DMS53 treated with DMSO at 0.1 percent for 48 hours (cell line): ENCODE measurements around the gene FCHSD2.
"Not testable (repeated sequence)": the region's sequence is repeated elsewhere in the genome, so short reads cannot be mapped to it uniquely, and the experiment has no call there.

ENCODE experiments used
- DNase-seq: peaks from one replicate; lab custom pipeline; 2025; ENCODE audit not compliant: unreplicated experiment; lab: John Stamatoyannopoulos, UW

Gene FCHSD2

DNA sequence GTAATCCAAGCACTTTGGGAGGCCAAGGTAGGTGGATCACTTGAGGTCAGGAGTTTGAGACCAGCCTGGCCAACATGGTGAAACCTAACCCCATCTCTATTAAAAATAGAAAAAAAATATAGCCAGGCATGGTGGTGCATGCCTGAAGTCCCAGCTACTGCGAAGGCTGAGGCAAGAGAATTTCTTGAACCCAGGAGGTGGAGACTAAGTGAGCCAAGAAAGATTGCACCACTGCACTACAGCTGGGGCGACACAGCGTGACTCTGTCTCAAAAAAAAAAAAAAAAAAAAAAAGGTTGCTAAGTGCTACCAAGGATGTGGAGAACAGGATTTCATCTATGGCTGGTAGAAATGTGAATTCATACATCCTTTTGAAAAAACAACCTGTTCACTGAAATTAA lies 291.3 kb downstream of the FCHSD2 start:
- DNase-seq = no peak

DNA sequence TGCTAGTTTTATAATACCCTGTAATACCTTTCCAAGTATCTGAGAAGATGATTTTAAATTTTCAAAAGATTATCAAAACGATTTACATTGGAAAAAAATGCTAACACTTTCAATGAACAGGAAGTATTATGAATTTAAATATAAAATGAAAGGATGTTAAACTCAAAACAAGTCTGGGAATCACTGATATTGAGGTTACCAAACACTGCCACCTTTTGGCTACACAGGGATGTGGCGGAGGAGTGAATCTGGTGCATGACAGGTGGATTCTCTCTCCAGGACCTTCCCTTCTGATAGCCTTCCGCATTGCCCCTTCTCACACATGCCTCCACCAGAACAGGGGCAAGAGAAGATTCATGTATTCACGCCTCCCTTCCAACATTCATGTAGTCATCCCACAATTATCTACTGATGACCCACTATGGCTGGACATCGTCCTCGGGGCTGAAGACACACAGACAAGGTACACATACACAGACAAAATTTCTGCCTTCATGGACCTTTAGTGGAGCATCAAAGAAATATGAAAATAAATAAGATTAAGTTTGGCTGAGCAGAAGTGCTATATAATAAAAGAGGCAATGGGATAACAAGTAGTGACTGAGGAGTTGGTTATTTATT lies 293.2 kb downstream of the FCHSD2 start:
- peak; percentile 81 for DNase-seq

DNA sequence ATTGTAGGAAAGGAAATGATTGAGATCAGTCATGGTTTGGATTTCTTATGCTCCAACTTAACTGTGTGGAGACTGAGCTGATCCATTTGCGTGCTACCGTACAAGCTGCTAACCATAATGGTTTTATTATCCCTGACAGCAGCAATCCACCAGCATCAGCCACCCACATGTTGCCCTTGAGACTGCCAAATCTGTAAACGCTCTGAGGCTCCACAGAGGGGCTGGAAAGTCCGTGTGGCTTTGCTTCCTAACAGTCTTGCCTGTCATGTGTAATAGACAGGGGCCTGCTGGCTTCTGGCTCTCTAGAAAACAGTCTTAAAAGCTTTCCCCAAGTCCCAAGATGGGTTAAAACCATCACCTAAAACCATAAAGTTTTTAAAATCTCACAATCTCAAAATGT lies 297.8 kb downstream of the FCHSD2 start:
- DNase-seq = no peak

DNA sequence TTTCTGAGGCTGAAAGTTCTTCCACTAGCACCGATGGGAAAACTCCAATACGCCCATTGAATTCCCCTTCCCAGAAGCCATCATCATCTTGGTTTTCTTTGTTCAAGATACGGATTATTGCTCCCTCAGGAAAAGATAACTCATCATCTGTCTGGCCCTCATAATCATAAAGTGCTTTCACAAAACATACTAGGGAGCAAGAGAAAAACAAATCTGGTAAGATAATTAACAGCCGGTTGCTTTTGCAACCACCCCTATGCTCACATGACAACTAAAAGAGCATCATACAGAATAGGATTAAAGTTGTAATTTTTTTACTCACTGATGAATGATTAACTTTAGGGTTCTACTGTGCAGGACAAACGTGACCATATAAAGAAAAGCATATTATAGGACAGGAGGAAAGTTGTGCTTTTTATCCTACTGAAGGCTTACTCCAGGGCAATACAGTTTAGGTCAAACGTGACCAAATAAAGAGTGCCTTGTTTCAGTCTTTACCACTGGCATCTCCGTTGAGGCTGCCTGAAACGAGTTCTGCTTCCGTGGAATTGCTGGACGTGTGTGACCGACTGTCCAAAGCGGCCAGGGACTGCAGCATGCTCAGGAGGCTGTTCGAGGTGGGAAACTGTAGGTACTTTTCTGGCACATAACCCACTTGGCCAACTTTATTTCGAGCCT lies 299.3 kb downstream of the FCHSD2 start:
- no peak for DNase-seq

DNA sequence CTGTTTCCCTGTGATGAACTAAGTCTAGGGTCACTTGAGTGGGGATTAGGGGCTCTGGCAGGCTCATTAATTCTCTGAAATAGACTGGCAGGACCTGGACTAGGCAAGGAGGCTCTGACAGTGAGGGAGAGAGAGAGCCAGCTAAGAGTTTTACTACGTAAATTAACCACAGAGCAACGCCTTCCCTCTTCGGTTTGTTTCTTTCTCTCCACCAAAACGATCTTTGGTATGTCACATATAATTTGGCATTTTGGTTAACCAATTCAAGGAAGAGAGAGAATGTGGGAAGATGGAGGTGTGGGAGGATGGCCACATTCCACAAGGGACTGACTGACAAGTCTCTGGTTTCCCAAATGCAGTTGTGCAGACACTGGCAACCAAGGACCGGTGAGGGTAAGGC lies 300.0 kb downstream of the FCHSD2 start:
- DNase-seq = no peak

DNA sequence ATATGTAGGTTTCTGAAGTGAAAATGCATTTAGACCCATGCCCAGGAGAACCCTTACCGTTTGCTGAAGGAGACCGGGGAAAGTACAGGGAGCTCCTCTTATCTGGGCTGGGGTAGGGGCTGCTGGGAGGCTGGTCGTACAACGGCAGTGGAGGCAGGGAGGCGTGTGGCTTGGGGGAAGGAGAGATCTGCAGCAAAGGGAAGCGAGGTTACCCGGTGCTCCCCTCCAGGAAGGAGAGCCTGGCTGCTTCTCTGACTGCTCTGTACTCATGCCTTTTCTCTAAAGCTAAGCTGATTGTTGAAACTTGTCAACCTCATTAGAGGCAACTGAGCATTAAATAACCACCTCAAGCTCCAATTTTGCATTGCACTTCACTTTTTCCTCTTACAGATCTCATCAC lies 300.7 kb downstream of the FCHSD2 start:
- DNase-seq = no peak

DNA sequence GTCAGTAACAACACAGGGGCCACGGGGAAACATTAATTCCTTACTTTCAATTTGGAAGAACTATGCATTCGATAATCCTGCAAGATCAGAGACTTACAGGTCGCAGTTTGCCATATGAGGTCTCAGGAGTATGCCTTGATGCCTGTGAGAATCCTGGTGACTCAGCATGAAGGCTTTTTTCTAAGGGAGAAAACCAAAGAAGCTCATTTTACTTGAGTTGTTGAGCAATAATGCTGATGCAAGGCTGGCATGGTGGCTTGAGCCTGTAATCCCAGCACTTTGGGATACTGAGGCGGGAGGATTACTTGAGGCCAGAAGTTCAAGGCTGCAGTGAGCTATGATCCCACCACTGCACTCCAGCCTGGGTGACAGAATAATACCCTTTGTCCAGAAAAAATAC lies 301.3 kb downstream of the FCHSD2 start:
- no peak for DNase-seq

DNA sequence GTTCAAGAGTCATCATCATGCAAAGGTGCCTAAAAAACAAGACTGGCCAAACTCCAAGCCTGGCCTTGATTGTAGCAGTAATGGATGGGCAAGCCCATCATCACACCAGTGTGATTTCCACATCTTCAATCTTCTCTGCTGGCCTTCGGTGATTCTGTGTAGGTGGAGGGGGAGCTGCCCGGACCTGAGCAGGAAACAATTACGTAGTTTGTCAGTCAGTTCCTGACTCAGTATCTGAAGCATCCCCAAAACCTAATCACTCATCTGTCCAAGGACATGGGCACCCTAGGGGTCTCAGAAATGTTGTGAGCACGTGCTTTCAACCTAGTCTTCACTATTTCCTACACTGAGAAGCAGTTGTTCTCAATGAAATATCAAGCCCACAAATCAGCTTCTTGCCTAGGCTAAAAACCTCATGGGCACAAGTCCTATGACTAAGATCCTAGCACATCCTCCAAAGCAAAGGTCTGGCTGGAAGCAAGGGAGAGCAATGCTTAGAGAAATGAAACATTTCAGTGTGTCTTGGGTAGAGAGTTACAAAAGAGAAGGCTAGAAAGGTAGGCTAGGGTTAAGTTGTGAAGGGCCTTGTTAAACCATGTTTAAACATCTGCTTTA lies 303.3 kb downstream of the FCHSD2 start:
- DNase-seq = no peak

DNA sequence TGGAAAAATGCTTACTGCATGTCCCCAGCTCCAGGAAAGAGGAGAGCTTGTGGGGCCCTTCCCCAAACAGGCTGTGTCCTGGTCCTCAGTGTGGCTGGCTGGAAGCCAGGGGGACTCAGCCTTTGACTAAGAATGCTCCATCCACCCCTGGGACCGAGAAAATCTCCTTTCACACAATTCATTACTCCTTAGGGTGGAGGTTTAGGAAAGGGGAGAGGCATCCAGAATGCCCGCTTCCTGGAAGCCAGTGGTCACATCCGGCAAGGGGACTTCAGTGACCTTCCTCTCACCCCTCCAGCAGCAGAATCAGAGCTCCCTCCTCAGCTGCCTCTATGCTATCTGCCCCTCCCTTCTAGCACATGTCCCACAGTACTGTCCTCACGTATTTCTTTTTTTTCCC lies 306.0 kb downstream of the FCHSD2 start:
- DNase-seq = no peak

DNA sequence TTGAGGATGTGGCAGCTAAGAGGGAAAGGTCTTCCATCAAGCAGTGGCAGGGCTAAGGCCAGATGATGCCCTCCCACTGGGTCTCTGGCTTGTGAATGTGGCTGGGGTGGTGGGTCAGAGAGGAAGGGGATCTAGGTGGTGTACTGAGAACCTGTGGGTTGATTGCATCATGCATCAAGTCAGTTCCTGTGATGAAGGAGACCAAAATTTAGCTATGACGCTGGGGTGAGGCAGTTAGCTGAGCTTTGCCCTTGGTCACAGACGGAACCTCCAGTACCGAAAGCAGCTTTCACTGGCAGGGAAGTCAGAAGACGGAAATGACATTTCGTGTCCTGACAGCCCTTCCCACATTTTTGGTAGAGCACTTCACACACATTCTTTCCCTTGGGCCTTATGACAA lies 307.2 kb downstream of the FCHSD2 start:
- no peak for DNase-seq

DNA sequence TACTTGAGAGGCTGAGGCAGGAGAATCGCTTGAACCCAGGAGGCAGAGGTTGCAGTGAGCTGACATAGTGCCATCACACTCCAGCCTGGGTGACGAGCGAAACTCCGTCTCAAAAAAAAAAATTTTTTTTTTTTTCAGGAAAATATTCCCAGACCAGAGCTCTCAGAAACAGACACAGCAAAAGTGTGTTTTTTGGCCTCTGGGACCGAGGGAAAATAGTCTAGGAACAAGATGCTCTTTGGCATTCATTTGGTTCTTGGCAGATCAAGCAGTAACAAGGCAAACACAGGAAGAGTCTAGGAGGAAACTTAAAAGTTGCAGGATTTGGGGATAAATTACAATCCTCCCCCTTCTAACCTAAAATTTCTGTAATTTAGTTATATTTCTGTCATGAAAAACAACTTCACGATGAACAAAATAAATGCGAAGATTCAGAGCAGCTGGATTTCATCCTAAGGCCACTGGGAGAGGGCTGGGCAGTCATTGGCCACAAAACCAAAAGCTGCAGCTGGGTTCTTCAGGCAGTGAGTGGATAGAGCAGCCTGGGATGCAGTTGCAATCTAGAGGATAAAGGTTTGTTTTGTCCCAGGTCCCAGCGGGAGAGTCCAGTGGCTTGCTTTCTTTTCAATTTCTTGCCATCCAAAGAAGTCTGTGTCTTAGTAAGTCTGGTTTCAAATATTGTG lies 308.2 kb downstream of the FCHSD2 start:
- DNase-seq = no peak

DNA sequence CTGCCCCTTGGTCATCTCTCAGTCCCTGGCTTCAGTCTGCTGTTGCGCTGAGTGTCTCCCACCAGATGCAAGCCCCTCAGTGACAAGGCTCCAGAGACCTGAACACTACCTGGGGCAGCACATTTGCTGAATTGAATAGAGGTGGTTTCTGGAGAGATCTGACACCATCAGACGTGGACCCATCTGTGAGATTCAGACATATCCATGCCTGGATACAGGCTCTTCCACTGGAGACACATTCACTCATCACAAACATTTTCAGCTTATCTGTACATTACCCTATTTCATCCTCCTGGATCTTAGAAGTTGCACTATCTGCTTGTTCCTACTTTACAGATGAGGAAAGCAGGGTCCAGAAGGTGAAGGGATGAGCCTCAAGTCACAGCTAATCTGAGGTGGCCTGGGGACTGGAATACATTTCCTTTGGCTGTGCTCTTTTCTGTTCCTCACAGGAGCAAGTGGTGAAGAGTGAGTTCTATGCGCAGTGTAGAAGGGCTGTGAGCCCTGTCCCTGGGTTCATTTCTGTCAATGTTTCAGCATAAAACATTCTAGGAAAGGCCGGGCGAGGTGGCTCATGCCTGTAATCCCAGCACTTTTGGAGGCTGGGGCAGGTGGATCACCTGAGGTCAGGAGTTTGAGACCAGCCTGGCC lies 308.9 kb downstream of the FCHSD2 start:
- no peak for DNase-seq

DNA sequence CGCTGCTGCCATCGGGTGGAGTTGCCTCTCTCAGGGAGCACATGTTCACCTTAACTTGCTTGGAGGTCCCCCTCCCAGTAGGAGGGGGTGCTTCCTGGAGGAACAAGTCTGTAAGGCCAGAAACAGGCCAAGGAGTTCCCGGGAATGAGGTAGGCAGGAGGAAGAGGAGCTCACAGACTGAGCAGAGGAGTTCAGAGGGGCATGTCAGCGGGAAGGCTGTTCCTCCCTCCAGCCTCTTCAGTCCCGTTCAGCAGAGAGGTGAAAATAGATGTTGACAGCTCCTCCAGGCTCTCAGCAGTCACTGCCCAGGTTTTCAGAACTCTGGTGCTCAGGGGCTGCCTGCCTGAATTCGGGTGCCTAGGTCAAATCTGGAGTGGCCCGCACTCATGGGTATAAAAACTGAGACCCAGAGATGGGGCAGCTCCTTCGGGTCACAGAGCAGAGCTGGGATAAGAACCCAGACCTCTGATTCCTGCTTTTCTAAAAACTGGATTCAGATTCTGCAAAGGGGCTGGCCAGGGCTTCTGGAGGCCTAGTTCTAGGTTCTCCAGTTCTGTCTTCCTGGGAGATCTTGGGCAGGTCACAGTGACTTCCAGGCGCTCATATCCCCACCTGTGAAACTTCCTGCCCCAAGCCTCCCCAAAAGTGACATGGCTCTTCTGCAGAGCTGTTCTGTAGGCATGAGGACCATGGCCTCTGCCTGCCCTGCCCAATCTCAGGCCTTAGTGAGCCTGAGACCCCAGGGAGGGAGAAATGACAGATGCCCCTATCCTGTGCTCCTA lies 309.6 kb downstream of the FCHSD2 start:
- no peak for DNase-seq

DNA sequence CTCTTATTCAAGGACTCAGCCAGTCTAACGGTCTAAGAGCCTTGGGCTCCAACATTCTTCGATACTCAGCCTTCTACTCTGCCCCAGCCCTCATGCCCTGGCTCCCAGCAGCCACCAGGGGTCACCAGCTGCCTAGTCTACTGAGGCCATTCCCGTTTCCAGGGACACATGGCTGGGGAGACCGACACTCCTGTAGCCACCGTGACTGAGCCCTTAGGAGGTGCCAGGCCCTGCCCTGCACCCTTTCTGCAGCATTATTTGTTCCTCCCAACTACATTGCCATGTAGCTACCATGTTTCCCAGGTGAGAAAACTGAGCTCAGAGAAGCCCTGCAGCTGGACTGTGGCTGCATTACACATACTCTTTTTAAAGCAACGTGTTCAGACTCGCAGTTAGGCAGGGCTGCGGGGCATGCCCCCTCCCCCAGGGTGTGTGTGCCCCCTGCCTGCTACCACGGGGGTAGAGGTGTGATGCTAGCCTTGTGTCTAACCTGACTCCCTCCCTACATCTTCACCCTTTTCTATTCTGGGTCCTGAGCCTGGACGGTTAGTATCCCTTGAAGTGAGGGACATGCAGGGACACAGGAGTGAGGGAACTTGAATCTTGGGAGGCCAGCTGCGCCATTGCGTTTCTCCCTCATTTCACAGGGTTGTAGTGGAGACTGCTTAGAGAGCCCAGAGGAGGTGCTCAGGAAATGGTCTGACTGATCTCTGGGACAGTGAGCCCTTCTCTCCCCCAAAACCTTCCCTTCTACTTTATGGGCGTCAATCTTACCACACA lies 310.4 kb downstream of the FCHSD2 start:
- DNase-seq = peak; percentile 89

DNA sequence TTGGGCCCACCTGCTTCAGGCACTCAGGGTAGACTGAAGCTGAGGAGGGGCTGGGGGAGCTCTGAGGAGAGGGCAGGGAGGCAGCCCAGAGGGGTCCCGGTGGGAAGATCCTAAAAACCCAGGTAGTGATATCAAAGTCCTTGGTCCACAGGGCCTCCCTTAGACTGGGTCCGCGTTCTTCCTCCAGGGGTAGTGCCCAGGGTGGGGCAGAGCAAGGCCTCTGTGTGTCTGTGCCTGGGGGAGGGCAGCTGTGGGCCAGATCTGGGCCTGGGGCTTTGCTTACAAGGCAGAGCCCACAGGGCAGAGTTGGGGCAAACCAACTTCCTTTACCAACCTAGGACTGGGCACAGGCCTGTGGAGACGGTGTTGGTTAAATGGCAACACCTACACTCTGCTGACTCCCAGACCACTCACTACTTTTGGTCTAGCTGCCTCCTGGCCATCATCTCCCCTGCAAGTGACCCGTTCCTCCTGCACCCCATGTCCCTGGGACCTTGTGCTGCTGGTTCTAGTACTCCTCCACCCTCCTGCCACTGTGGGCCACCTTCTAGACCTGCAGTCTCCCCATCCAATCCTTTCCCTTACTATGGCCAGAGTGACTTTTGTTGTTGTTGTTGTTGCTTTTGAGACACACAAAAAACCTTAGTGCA lies 312.1 kb downstream of the FCHSD2 start:
- no peak for DNase-seq

DNA sequence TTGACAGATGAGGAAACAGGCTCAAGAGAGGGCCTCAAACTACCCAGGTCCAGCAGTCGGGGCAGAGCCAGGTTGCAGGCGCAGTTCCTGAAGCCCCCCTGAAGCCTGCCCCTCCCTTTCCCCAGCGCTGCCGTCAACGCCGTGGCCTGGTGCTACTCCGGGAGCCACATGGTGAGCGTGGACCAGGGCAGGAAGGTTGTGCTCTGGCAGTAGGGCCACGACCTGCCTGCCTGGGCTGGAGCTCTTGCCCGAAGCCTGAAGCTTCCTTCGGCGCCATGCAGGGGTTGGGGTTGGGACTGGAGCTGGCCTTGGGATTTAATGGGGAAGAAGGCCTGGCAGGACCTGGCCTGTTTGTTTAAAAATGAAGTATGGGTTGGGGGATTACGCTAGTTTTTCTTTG lies 312.9 kb downstream of the FCHSD2 start:
- DNase-seq = no peak

DNA sequence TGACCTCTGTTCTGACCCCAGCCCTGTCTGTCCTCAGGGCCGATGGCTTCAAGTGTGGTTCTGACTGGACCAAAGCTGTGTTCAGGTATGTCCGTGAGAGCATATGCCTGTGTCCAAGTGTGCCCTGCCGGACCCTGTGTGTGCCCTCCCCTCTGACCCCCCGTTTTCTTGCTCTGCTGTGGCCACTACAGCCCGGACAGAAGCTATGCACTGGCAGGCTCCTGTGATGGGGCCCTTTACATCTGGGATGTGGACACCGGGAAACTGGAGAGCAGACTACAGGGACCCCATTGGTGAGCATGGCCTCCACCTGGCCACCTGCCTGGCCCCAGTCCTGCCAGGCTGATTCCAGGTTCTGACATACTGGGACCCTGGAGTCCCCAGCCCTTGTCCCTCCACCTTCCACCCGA lies 313.4 kb downstream of the FCHSD2 start:
- peak; percentile 66 for DNase-seq

DNA sequence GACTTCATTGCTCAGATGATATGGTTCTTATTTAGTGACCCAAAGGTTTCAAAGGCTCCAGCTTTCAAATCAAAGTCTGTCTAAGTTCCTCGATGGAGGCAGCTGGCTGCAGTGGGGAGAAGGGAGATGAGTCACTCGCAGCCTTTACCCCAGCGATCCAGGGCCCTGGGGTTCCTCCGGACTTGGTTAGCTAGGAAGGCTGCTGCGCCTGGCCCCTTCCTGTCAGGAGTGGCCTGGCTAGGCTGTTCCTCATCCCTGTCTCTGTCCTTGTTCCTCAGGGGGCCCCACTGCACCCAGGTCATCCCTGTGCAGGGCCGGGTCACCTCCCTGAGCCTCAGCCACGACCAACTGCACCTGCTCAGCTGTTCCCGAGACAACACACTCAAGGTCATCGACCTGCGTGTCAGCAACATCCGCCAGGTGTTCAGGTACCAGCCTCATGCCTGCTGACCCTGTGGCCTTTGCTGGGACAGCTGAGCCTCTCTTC lies 314.0 kb downstream of the FCHSD2 start:
- DNase-seq = peak; percentile 98

DNA sequence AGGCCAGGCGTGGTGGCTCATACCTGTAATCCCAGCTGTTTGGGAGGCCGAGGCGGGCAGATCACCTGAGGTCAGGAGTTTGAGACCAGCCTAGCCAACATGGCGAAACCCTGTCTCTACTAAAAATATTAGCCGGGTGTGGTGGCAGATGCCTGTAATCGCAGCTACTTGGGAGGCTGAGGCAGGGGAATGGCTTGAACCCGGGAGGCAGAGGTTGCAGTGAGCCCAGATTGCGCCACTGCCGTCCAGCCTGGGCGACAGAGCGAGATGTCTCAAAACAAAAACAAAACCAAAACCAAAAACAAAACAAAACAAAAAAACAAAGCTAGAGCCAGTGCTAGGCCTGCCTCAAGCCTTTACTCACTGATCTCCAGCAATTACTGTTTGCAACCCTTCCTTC lies 314.5 kb downstream of the FCHSD2 start:
- not testable (repeated sequence) for DNase-seq
